SKM-1 treated with dmso at 0.1 percent for 144 hours (cell line): ENCODE results near the gene AMDHD2.

Source experiments
- DNase-seq: peaks from one replicate; lab custom pipeline; 2025; ENCODE audit not compliant: unreplicated experiment; lab: John Stamatoyannopoulos, UW

The AMDHD2 gene

DNA sequence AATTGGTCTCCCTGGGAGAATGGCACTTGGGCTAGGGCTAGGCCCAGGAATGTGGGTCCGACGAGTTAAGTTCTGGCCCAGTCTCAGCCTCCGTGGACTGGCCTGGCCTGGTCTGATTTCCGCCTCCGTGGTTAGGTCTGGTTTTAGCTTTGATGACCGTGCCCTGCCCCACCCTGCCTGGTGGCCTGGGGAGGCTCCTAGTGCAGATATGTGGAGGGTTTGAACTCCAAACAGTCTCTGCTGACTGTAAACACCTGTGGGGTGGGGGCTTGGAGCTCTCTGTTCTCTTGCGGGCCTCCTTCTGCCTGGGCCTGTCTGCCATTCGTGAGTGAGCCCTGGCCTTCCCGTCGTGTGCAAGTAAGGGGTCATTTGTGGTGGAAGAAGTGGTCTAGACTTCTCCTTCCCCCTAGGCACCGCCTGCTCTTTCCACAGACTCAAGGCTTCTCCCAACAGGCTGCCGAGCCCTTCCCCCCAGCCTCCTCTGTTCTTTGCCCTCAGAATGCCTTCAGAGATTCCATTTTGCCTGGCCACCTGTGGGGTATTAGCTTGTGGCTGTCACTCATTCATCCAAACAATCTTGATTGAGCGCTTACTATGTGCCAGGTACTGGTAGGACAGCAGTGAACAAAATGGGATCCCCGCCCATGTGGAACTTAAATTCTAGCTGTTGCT, 4.9 kb upstream of the AMDHD2 start:
- DNase-seq: peak; percentile 50

DNA sequence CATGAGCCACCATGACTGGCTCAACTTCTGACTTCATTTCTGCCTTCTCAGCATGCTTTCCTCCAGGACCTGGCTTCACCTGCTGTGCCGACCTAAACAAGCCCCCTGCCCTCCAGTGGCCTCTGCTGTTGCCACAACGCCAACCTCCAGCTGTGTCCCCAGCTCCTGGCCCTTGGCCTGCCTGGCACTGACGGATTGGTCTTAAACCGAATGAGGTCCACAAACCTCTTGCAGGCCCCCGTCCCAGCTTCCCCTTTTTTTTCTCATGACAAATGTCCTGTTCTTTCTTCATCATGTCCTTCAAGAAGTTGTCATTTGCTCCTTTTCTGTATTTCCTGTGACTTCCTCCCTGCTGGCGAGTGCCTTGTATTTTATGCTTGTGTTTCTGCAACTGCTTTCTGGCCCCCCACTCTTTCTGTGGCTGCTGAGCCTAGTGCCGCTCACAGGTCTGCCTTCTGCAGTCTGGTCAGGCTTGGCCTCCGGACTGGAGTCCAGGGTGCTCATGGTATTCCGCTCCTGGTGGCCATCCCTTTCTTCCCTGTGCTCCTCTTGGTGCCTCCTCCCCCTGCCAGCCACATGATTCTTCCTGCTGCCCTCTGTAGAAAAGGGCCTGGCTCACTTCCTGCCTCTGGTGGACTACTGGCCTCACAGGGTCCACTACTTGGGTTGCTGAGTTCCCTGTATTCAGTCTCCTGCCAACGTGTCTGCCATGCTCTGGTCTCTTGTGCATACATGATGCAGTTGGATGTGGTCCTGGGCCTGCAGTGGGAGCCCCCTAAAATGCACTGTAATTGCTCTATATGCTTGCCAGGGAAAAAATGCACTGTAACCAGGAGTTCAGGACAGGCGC, 3.6 kb upstream of the AMDHD2 start:
- DNase-seq: peak; percentile 78

- no peak for DNase-seq
Observed at GRCh38 chr16:2517954-2518605, 2.1 kb upstream of the AMDHD2 start.

DNA sequence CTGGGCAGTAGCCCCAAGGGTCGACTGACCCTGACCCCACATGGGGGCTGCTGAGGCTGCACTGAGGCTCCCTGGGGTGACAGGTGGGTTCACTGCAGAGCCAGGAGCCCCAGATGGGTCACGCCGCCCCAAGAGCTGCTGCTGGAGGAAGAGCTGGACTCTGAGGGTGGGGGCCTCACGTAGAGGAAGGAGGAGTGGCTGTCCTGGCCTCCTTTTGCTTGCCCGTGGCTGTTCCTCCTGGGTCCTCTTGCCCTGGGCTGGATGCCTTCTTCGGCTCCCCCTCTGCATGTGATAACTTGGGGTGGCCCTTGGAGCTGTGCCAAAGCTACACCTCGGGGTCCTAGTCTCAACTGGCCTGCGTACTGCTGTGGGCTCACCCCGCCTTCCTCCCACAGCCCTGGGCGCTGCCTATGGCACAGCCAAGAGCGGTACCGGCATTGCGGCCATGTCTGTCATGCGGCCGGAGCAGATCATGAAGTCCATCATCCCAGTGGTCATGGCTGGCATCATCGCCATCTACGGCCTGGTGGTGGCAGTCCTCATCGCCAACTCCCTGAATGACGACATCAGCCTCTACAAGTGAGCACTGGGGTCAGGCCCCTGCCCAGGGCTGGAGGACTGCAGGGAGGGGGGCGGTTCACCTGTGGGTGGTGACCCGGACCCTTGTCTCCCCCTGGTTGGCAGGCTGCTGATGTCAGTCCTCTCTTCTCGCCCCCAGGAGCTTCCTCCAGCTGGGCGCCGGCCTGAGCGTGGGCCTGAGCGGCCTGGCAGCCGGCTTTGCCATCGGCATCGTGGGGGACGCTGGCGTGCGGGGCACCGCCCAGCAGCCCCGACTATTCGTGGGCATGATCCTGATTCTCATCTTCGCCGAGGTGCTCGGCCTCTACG, 1.1 kb upstream of the AMDHD2 start:
- no peak for DNase-seq

DNA sequence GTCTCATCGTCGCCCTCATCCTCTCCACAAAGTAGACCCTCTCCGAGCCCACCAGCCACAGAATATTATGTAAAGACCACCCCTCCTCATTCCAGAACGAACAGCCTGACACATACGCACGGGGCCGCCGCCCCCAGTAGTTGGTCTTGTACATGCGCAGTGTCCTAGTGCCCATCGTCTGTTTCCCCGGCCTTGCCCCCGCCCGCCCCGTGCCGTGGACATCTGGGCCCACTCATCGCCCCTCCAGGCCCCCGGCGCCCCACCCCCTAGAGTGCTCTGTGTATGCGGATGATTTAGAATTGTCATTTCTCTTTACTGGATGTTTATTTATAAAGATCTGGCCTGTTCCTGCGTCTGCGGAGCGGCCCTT, 475 bp upstream of the AMDHD2 start:
- DNase-seq: no peak

- DNase-seq: no peak
Observed at GRCh38 chr16:2520784-2521531, 787 bp downstream of the AMDHD2 start.

- DNase-seq: no peak
Observed at GRCh38 chr16:2523801-2524231, 3.6 kb downstream of the AMDHD2 start.

DNA sequence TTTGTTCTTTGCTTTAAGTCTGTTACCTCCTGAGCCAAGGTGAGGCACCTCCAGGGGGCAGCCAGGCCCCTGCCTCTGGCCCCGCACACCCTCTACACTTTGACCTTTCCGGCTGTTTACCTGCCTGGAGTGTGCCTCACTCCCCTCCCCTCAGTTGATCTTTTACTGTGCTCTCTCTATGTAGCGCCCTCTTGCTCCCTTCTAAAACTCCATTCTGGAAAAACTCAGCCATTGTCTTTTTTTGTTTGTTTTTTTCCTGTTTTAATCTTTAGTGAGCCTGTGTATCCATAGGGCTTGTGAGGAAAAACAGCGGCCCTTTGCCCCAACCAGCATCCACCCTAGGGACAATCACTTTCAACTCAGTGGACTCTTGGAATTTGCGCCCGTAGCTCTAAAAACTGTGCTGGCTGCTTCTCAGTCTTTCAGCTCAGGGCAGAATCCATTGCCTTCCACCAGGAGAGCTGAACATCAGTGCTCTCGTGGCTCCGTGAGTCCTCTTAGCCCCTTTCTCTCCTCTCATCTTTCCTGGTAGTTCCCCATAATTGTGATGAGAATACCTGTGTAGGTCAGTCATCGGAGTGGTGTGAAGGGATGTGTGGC, 4.3 kb downstream of the AMDHD2 start:
- no peak for DNase-seq

GRCh38 chr16:2526135-2526534, 6.0 kb downstream of the AMDHD2 start:
- DNase-seq: no peak

DNA sequence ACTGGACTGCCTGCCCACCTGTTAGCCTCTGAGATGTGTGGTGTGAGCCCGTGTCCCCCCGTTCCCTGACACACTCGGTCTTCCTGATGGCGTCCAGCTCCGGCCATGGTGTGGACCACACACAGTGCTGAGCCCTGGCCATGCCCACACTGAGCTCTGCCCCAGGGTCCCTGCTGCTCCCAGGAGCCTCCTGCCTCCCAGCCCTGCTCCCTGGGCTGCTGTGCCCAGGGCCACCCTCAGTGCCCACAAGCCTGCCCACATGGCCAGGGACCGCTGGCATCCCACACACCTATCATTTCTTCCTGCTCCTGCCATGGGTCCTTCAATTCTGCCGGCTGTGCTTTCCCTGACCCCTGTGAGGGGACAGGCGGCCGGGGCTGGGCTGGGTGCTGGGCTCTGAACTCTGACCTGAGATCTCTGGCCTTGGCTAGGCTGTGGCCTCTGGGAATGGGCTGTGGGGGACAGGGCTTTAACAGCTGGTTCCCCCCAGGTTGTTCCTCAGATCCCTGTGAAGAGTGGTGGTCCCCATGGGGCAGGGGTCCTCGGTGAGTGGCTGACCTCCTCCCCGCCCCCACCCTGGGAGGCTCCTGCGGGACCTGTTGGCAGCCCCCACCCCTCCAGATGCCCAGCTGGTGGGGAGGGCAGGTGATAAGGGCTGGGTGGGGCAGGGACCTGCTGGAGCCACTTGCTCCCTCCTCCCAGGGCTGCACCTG, 7.1 kb downstream of the AMDHD2 start:
- no peak for DNase-seq

DNA sequence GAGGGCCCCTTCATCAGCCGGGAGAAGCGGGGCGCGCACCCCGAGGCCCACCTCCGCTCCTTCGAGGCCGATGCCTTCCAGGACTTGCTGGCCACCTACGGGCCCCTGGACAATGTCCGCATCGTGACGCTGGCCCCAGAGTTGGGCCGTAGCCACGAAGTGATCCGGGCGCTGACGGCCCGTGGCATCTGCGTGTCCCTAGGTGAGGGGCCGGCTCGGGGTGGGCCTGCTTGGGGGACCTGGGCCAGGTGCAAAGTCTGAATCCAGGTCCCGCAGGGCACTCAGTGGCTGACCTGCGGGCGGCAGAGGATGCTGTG, 7.6 kb downstream of the AMDHD2 start:
- DNase-seq: no peak

DNA sequence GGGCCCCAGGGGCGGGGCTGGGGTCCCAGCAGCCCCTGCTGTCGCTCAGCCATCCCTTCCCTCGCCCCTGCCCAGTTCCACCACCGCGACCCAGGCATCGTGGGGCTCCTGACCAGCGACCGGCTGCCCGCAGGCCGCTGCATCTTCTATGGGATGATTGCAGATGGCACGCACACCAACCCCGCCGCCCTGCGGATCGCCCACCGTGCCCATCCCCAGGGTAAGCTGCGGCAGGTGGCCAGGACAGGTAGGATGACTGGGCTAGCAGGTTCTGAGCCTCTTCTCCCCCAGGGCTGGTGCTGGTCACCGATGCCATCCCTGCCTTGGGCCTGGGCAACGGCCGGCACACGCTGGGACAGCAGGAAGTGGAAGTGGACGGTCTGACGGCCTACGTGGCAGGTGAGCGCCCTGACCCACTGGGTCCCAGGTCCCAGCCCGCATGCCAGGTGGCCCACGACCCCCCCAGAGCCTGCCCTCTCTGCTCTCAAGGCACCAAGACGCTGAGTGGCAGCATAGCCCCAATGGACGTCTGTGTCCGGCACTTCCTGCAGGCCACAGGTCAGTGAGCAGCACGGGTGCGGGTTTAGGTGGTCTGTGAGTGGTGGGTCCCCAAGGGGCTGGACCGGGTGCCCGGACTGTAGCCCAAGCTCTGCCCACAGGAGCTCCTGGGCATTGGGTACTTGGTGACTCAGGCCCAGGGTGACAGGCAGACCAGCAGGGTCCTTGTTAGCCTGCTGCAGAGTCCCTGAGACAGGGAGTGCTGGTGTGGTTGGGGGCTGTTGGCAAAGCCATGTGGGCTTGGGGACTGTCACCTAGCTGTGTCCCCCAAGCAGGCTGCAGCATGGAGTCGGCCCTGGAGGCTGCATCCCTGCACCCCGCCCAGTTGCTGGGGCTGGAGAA, 8.2 kb downstream of the AMDHD2 start:
- DNase-seq: no peak

DNA sequence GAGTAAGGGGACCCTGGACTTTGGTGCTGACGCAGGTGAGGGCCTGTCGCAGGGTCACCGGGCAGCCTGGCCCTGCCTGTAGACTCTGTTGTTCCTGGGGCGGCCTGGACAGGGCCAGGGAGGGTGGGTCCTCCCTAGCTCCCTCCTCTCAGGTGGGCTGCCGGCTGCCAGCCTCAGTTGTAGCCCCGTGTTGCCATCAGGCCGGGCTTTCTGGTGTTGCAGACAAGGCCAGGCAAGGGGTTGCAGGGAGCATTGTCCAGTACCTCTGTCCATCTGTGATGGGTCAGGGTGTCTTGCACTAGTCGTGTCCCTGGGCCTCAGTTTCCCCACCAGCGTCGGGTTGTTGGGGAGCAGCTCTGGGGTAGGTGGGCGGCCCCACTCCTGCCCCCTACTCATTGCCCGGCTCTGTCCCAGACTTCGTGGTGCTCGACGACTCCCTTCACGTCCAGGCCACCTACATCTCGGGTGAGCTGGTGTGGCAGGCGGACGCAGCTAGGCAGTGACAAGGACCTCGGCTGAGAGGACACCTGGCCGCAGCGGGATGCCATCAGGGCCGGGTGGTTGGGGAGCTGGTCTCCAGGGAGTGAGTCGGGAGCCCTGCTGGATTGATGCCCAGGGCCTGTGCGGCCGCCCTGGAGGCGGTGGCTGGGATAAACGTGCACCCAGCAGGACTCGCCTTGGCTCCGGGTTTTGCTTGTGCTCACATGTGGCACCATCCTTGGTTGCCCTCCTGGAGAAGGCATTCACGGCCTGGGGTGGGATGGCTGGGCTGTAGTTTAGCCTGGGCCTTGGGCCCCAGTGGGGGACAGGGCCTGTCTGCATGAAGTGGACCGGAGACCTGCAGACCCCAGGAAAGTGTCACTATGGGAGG, 9.1 kb downstream of the AMDHD2 start:
- DNase-seq: no peak

DNA sequence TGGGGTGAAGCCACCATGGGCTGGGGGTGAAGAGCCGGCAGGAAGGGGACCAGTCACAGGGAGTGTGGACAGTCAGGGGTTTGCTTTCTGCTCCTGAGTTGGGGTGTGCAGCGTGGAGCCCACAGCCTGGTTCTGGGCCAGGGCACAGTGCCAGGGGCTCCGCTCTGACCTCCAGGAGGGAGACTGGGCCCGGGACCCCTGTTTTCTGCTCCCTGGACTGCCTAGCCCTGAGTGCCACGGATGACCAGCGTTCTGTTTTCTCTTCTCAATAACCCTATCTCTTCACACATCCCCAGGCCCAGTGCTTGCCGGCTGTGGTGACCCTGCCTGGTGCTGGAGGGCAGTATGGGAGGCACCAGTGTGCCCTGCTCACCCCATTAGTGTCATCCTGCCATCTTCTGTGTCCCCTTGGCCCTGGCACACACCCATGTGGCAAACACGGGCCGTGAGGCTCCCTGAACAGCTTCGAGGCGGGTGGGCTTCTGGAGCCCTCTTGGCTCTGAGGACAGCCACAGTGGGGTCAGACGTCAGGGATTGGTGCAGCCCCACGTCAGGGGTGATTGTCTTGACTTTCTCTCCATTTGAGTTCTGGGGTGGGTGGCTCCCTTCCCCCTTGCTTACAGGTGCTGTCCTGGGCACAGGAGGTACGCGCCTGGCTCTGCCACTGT, 9.9 kb downstream of the AMDHD2 start:
- DNase-seq: no peak

GRCh38 chr16:2530629-2531318, 10.6 kb downstream of the AMDHD2 start:
- no peak for DNase-seq

DNA sequence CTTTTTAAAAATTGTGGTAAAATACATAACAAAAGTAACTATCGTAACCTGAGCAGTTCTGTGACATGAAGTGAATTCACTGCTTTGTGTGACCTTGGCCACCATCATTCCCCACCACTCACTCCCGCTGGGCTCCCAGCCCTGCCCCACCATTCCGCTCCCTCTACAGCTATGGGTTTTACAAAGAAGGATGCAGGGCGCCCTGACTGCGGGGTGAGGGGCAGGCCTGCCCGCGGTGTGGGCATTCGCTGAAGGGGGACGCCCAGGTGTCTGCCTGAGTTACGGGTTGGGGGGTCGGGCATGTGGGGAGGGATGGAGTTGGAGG, 11.2 kb downstream of the AMDHD2 start, which contains the start of gene CEMP1:
Gene CEMP1, minus strand, starts transcription at position 38 of the 325 bp plus-strand sequence. CDS start 335 bp downstream, outside the sequence.
- no peak for DNase-seq
